Memory B cell (primary cell): Measurements from ENCODE around the gene DHRSX.
"Not testable (repeated sequence)": the region's sequence is repeated elsewhere in the genome, so short reads cannot be mapped to it uniquely, and the experiment has no call there.

Experiments
- ATAC-seq: fragments of 150-1000 bp; cut with Tn5 transposase; 2 replicates; pipeline ENCODE4 v1.10.0; 2021; ENCODE audit warnings: low read depth, mild to moderate bottlenecking, moderate library complexity
- DNase-seq, 2 donors: peaks; one replicate each; pipeline ENCODE4 v3.0.0; 2022; ENCODE audit warnings: low spot score in 2 of 2
- H3K27ac Mint-ChIP-seq: one replicate; pipeline ENCODE4 v1.8.0; 2022; ENCODE audit warnings: mild to moderate bottlenecking, moderate library complexity, mixed read lengths
- H3K27me3 Mint-ChIP-seq: one replicate; pipeline ENCODE4 v1.8.0; 2022; ENCODE audit warnings: mixed read lengths
- H3K36me3 Mint-ChIP-seq: one replicate; pipeline ENCODE4 v1.8.0; 2022; ENCODE audit warnings: mild to moderate bottlenecking, mixed read lengths
- H3K4me1 Mint-ChIP-seq: one replicate; pipeline ENCODE4 v1.8.0; 2022; ENCODE audit warnings: mixed read lengths
- H3K4me3 Mint-ChIP-seq: one replicate; pipeline ENCODE4 v1.8.0; 2022; ENCODE audit warnings: mild to moderate bottlenecking, moderate library complexity, mixed read lengths
- H3K9me3 Mint-ChIP-seq: one replicate; pipeline ENCODE4 v1.8.0; 2022; ENCODE audit warnings: mixed read lengths

The DHRSX gene

DNA sequence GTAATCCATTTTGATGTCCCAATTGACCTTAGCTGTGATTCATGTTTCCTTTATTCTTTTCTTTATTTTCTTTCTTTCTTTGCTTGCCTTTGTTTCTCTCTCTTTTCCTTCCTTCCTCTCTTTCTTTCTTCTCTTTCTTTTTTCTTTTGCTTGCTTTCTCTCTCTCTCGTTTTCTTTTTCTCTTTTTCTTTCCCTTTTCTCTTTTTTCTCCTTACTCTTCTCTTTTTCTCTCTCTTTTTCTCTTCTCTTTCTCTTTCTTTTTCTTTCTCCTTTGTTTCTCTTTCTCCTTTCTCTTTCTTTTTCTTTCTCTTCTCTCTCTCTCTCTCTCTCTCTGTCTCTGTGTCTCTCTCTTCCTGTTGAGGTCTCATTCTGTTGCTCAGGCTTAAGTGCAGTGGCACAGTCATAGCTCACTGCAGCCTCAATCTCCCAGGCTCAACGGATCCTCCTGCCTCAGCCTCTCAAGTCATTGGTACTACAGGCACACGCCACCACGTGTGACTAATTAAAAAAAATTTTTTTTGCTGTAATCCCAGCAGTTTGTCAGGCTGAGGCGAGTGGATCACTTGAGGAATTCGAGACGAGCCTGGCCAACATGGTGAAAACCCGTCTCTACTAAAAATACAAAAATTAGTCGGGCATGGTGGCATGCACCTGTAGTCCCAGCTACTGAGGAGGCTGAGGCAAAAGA lies 8.0 kb upstream of the DHRSX start:
- no peak for DNase-seq
- Mint-ChIP-seq H3K9me3 (no peaks in the 10 kb centered on the region), H3K27ac (no peak overlapping the region), H3K27me3 (no peaks in the 10 kb centered on the region), H3K36me3 (no peaks in the 10 kb centered on the region), H3K4me1 (peaks cover 5% of the 10 kb centered on the region), H3K4me3 (no peak overlapping the region)
- ATAC-seq, result no peak

DNA sequence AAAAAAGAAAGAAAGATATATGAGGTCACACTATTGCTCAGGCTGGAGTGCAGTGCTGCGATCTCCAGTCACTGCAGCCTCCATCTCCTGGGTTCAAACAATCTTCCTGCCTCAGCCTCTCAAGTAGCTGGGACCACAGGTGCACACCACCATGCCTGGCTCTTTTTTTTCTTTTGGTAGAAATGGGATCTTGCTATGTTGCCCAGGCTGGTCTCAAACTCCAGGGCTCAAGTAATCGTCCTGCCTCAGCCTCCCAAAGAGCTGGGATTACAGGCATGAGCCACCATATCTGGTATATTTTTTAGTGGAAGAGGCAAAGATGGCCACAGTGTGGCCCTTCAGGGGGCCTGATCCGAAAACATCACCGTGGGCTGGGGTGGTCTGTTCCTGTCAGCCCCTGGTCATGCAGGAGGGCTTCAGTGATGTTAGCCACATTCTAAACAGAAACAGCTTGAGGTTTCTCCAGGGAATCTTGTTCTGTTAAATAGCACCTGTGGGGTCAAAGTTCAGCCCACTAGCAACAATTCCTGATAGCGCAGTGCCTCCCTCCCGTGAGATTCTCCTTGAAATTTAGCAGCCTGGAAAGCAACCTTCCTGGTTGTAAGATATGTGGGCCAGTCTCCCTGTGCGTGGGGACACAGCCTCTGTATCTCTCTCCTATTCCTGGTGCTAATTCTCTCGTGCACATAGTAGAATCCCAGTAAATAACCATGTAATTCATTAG lies 7.3 kb upstream of the DHRSX start:
- Mint-ChIP-seq H3K27me3 (no peaks in the 10 kb centered on the region), H3K36me3 (no peaks in the 10 kb centered on the region), H3K9me3 (no peaks in the 10 kb centered on the region), H3K4me3 (no peak overlapping the region), H3K27ac (no peak overlapping the region), H3K4me1 (peaks cover 5% of the 10 kb centered on the region)
- ATAC-seq, result no peak
- no peak for DNase-seq

DNA sequence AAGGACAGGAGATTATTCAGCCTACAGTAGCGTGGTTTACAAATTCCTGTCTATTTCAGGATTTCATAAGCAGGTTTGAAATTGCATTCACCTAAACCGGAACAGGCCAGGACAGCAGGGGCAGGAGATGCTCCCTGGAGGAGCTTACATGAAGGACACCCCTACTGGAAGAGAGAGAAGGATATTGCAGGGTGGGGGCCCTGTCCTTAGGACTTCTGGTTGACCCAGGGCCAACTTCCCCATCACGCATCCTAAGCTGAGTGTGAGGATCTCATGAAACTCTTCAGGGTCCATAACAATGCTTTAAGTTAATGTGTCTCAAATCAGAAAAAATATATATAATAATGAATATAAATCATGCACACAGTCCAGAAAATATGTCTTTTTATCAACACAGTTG lies 6.4 kb upstream of the DHRSX start:
- ATAC-seq (no peak), DNase-seq (no peak)
- Mint-ChIP-seq H3K9me3 (no peaks in the 10 kb centered on the region), H3K27me3 (no peaks in the 10 kb centered on the region), H3K36me3 (no peaks in the 10 kb centered on the region), H3K4me1 (peaks cover 5% of the 10 kb centered on the region), H3K27ac (no peak overlapping the region), H3K4me3 (no peak overlapping the region)

- not testable (repeated sequence) for H3K4me3 Mint-ChIP-seq, H3K4me1 Mint-ChIP-seq, DNase-seq, H3K9me3 Mint-ChIP-seq, H3K27ac Mint-ChIP-seq, H3K36me3 Mint-ChIP-seq, ATAC-seq, H3K27me3 Mint-ChIP-seq
Measured at GRCh38 chrX:2505341-2505740, 4.6 kb upstream of the DHRSX start.

- no peak overlapping the region for H3K27ac Mint-ChIP-seq
- H3K27me3 Mint-ChIP-seq, result no peaks in the 10 kb centered on the region
- H3K4me1 Mint-ChIP-seq, result peaks cover 8% of the 10 kb centered on the region
- H3K9me3 Mint-ChIP-seq, result no peaks in the 10 kb centered on the region
- DNase-seq (no peak), ATAC-seq (no peak)
- no peaks in the 10 kb centered on the region for H3K36me3 Mint-ChIP-seq
- H3K4me3 Mint-ChIP-seq, result no peak overlapping the region
Measured at GRCh38 chrX:2504706-2505332, 4.0 kb upstream of the DHRSX start.

GRCh38 chrX:2503591-2504500 lies 3.1 kb upstream of the DHRSX start:
- H3K27ac Mint-ChIP-seq, result peak overlapping the region; percentile 48
- no peaks in the 10 kb centered on the region for H3K36me3 Mint-ChIP-seq
- ATAC-seq (no peak), DNase-seq (no peak)
- H3K27me3 Mint-ChIP-seq, result no peaks in the 10 kb centered on the region
- H3K9me3 Mint-ChIP-seq, result no peaks in the 10 kb centered on the region
- peaks cover 16% of the 10 kb centered on the region for H3K4me1 Mint-ChIP-seq
- H3K4me3 Mint-ChIP-seq, result no peak overlapping the region

- Mint-ChIP-seq H3K36me3 (peaks cover 1% of the 10 kb centered on the region), H3K9me3 (no peaks in the 10 kb centered on the region), H3K27ac (peak overlapping the region; percentile 87), H3K4me1 (peaks cover 17% of the 10 kb centered on the region), H3K4me3 (peak overlapping the region; percentile 3), H3K27me3 (no peaks in the 10 kb centered on the region)
- no peak for DNase-seq
- ATAC-seq, result no peak
Measured at GRCh38 chrX:2502668-2503519, 2.1 kb upstream of the DHRSX start.

GRCh38 chrX:2502120-2502667 lies 1.4 kb upstream of the DHRSX start:
- H3K27ac Mint-ChIP-seq, result peak overlapping the region; percentile 87
- no peaks in the 10 kb centered on the region for H3K9me3 Mint-ChIP-seq

GRCh38 chrX:2501559-2502102 lies 855 bp upstream of the DHRSX start:
- Mint-ChIP-seq H3K9me3 (no peaks in the 10 kb centered on the region), H3K36me3 (peaks cover 1% of the 10 kb centered on the region), H3K27ac (peak overlapping the region; percentile 87), H3K4me3 (peak overlapping the region; percentile 83), H3K4me1 (peaks cover 18% of the 10 kb centered on the region), H3K27me3 (no peaks in the 10 kb centered on the region)
- ATAC-seq (no peak), DNase-seq (no peak)

More at GRCh38 chrX:2502120-2502667, 1.4 kb upstream of the DHRSX start:
- H3K27me3 Mint-ChIP-seq, result no peaks in the 10 kb centered on the region
- no peak for ATAC-seq
- DNase-seq, result no peak
- H3K4me1 Mint-ChIP-seq, result peaks cover 18% of the 10 kb centered on the region
- peak overlapping the region; percentile 83 for H3K4me3 Mint-ChIP-seq
- H3K36me3 Mint-ChIP-seq, result peaks cover 1% of the 10 kb centered on the region

GRCh38 chrX:2500091-2500802 lies 529 bp downstream of the DHRSX start:
- Mint-ChIP-seq H3K4me1 (peaks cover 18% of the 10 kb centered on the region), H3K36me3 (peaks cover 1% of the 10 kb centered on the region), H3K27me3 (no peaks in the 10 kb centered on the region), H3K4me3 (peak overlapping the region; percentile 82), H3K27ac (peak overlapping the region; percentile 86), H3K9me3 (no peaks in the 10 kb centered on the region)
- peak; percentile 57 for ATAC-seq
- DNase-seq, result peak; percentile 21 to 49

DNA sequence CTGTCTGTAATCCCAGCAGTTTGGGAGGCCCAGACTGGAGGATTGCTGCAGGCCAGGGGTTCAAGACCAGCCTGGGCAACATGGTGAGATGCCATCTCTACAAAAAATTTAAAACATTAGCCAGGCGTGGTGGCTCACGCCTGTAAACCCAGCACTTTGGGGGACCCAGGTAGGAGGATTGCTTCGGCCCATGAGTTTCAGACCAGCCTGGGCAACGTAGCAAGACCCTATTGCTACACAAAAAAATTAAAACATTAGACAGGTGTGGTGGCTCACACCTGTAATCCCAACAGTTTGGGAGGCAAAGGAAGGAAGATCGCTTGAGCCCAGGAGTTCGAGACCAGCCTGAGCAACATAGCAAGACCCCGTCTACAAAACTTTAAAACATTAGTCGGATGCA lies 1.3 kb downstream of the DHRSX start:
- peaks cover 1% of the 10 kb centered on the region for H3K36me3 Mint-ChIP-seq
- H3K4me3 Mint-ChIP-seq, result peak overlapping the region; percentile 82
- ATAC-seq (no peak), DNase-seq (no peak)
- no peaks in the 10 kb centered on the region for H3K9me3 Mint-ChIP-seq
- H3K27me3 Mint-ChIP-seq, result no peaks in the 10 kb centered on the region
- peaks cover 18% of the 10 kb centered on the region for H3K4me1 Mint-ChIP-seq
- H3K27ac Mint-ChIP-seq, result peak overlapping the region; percentile 86

GRCh38 chrX:2498781-2499302 lies 1.9 kb downstream of the DHRSX start:
- H3K9me3 Mint-ChIP-seq, result no peaks in the 10 kb centered on the region
- peaks cover 18% of the 10 kb centered on the region for H3K4me1 Mint-ChIP-seq
- peak overlapping the region; percentile 82 for H3K4me3 Mint-ChIP-seq
- H3K27ac Mint-ChIP-seq, result no peak overlapping the region
- no peak for ATAC-seq
- H3K36me3 Mint-ChIP-seq, result peaks cover 1% of the 10 kb centered on the region
- H3K27me3 Mint-ChIP-seq, result no peaks in the 10 kb centered on the region
- no peak for DNase-seq
